HG02610 (cell line): ENCODE results near the gene NPAS3.
"Not testable (repeated sequence)": the region's sequence is repeated elsewhere in the genome, so short reads cannot be mapped to it uniquely, and the experiment has no call there.

Experiments
- ATAC-seq: cut with Tn5 transposase; IDR thresholded peaks from one replicate; pipeline ENCODE4 v1.9.1; 2021; ENCODE audit warnings: mild to moderate bottlenecking, moderate library complexity; ENCODE audit not compliant: unreplicated experiment

The NPAS3 gene

DNA sequence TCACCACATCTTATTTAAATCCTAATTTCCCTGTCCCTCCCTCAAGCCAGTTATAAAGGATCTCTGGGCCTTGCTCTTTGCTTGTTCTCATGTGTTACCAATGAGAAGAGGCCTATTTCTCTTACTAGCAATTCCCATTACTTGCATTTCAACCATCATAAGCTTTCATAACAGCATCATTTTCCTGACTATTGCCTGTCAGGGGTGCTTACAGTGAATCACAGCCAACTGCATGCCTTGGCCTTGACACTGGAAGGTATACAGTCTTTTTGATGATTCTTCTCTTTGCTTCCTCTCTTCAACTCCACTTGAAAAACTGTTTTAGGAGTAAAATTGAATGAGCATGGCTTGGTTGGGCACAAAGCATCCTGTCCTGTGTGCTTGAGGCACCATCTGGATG, 127.0 kb downstream of the NPAS3 start:
- ATAC-seq: no peak

- no peak for ATAC-seq
Observed at GRCh38 chr14:33068040-33068439, 129.4 kb downstream of the NPAS3 start.

DNA sequence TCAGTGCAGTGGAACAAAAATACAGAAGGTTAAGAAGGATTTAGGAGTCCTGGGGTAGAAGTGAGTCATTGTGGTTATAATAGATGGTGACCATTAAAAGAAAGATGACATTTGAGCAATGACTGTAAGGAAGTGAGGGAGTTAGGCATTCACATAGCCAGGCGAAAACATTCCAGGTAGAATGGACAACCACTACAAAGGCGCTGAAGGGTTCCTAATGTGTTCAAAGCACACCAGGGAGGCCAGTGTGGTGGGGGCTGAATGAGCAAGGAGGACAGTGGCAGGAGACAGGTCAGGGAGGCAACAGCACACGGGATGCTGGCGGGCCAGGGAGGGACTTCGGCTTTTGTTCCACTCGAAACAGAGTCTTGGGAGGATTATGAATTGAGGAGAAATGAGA, 129.9 kb downstream of the NPAS3 start:
- no peak for ATAC-seq

- no peak for ATAC-seq
Observed at GRCh38 chr14:33070475-33070874, 131.8 kb downstream of the NPAS3 start.

DNA sequence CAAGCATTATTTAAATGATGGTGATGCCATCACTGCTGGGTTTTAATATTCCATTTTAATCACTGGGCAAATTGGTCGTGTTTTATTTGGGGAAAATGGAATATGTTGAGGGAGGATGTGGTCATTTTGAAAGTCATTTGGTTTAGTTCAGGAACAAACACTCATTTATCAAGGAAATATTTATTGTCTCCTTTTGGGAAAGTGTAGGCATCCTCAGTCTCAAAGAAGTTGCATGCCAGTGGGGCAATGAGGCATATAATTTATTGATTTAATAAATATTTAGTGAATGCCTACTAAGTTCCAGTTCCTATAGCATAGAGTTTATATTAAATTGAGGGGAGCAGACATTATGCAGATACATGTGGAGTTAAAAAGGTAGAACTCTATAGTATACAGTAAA, 134.3 kb downstream of the NPAS3 start:
- ATAC-seq: no peak

GRCh38 chr14:33081259-33081658, 142.6 kb downstream of the NPAS3 start:
- ATAC-seq: no peak

- ATAC-seq: no peak
Observed at GRCh38 chr14:33085799-33086198, 147.1 kb downstream of the NPAS3 start.

DNA sequence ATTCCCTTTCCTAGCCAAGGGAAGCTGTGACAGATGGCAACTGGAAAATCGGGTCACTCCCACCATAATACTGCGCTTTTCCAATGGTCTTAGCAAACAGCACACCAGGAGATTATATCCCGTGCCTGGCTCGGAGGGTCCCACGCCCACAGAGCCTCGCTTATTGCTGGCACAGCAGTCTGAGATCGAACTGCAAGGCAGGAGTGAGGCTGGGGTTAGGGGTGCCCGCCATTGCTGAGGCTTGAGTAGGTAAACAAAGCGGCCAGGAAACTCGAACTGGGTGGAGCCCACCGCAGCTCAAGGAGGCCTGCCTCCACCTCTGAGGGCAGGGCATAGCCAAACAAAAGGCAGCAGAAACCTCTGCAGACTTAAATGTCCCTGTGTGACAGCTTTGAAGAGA, 149.6 kb downstream of the NPAS3 start:
- not testable (repeated sequence) for ATAC-seq

DNA sequence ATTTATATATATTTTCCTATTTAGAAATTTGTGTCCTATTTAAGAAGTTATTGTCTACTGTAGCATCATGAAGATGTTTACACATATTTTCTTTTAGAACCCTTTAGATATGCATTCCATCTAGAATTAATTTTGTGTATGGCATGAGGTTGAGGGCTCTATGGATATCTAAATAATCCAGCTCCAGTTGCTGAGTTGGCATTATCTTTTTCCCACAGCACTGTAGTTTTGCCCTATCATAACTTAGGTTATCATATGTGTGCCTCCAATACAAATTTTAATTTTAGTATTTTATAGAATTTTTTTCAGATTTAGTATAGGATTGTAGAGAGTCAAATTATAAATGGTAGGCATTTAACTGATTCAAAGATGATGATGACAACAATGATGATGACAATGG, 159.3 kb downstream of the NPAS3 start:
- no peak for ATAC-seq

DNA sequence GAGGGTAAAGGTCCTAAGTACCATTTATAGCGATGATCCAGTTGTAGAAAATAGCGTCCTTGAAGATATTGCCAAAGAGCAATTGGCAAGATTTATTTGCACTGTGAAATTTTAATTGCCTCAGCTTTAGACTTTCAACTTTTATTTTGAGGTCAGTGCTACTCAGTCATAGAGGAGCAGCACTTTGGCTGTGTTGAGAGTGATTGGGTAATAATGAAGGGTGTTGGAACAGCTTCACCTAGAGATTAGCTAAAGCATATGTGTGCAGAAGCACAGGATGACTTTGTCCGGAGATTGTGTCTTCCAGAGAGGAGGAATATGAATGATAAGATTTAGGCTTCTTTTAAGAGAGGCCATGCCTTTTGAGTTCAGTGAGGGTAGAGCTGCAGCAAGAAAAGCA, 164.8 kb downstream of the NPAS3 start:
- no peak for ATAC-seq

- ATAC-seq: no peak
Observed at GRCh38 chr14:33103966-33104365, 165.3 kb downstream of the NPAS3 start.

GRCh38 chr14:33110737-33111443, 172.2 kb downstream of the NPAS3 start:
- ATAC-seq: no peak

DNA sequence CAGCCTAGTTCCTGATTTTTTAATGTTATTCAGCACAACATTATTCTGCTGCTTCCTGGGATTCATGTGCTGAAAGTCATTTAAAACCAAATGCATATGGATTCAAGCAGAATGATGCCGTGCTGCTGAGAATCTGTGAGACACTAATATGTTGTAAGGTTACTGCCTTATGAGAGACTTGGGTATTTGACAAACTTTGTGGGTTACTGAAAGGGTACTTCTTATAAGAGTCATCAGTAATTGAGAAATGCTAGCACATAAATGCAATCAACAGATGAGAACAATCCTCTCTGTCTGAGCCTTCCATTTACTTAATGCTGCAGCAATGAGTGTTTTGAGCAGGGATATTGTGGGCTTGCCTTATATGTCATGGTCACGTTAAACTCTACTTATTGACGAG, 175.7 kb downstream of the NPAS3 start:
- no peak for ATAC-seq

DNA sequence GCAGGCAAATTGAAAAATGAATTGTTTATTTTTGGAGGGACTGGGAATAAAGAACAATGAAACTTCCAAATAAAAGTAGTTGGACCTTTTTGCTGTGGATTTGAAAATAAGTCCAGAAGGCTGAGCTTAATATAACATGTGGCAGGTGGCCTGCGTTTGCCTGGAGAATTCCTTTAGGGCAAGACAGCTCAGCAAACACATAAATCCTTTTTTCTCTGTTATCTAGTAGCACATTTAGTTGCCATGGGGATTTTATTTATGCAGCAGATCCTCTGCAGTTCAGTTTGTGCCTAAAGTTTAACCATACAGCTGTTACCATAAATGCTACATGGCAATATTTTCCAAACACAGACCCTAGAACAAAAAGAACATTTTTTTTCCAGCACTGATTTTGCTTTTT, 180.0 kb downstream of the NPAS3 start:
- ATAC-seq: no peak

DNA sequence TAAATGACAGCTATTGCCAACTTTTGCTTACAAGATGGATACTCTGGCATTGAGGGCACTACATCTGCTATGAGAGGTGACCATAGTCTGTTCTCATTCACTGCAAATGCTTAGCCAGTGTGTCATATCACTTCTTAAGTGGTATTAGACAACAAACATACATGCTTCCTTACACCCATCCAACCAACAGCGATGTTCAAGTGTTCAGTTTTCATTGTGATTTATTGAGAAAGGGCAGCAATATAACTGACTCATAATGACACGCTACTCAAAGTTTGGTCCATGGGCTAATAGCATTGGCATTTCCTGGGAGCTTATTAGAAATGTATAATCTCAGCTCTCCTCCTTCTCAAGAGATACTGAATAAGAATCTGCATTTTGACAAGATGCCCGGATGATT, 181.7 kb downstream of the NPAS3 start:
- no peak for ATAC-seq

GRCh38 chr14:33120966-33121365, 182.3 kb downstream of the NPAS3 start:
- ATAC-seq: no peak

- no peak for ATAC-seq
Observed at GRCh38 chr14:33123281-33123680, 184.6 kb downstream of the NPAS3 start.

DNA sequence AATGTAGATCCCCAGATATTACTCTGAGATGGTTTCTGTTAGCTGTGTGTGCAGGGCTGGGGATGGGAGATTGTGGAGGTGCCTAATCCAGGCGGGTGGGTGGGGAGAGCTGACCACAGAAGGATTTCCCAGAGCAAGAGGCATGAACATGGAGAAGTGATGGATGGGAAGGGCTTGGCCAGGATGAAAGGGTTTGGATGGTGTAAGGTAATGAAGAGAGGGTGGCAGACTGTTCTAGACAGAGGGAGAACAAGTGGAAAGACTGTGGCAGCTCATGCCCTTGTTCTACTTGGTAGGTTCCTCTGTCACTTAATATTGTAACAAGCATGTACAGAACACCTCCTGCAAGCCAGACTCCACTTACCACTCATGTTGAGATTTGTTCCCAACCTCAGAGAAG, 187.8 kb downstream of the NPAS3 start:
- ATAC-seq: no peak

DNA sequence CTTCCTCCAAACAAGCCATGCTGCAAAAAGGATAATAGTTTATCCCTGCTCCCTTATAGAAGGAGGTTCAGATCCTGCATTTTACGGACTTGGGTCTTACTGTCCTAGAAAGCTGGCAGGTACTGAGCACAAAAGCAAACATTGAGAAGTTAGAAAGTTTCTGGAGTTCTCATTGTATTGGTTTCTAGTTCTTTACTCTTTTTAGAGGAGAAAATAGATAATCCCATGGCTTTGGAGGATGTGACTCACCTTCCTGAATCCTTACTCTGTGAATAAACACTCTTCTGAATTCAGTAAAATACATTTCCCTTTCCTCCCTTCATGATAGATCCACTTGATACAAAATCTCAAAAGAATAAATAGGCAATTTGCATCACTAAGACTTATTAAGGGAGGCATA, 188.9 kb downstream of the NPAS3 start:
- no peak for ATAC-seq

- ATAC-seq: no peak
Observed at GRCh38 chr14:33131801-33132200, 193.1 kb downstream of the NPAS3 start.

DNA sequence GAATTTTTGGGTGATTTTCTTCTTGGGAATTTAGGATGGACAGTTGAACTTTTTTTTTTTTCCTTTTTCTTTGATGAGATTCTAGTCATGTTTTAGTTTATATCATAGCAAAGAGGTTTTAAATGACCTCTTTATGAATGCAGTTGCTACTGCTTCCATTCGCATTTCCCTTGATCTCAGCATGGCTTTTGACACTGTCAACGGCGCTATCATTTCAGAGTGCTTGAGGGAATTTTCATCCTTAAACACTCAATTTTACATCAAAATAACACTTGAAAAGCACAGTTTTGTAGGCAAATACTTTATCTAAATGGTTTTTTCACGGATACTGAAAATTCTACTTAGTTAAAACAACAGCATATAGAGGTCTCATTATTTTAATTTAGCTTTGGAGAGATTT, 195.5 kb downstream of the NPAS3 start:
- ATAC-seq: no peak

GRCh38 chr14:33134975-33135374, 196.3 kb downstream of the NPAS3 start:
- ATAC-seq: no peak

DNA sequence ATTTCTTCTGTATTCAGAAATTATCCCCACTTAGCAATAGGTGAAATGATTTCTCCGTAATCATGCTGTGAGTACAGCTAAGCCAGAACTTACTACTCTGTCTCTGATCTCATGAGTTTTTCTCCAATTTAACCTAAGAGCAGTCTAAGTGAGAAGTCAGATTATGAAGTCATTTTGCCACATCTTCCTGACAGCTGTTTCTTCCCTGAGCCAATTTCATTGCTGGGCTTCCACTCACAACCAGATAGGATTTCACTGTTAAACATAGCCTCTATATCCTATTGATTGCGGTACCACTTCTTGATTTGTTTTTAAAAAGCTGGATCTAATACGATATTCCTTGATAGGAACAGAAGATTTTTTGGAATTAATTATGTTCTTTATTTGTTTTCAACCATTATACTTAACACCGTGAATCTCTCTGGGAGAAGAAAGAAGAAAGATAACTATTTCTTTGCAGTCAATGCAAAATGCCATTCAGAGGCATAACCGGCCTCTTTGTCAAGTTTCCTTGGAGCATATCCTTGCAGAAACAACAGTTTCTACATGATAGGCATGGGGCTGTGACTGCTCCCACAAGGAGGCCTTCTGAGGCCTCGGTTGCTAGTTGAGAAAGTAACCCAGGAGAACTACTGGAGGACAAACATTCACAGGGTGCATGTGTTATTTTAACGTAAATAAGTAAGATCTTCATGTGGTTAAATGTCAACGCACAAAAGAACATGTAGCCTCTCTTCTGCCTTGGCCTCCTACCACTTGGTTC, 212.2 kb downstream of the NPAS3 start:
- ATAC-seq: no peak
